AG04449 (cell line): ENCODE results near the gene TPP2.

Source experiments
- CTCF ChIA-PET: fragments of 350-600 bp; formaldehyde crosslinking; extraction: SDS; loops from one replicate; lab custom pipeline; 2021; ENCODE audit warnings: antibody characterized with exemption; lab: Yijun Ruan, JAX
- POLR2A ChIA-PET: fragments of 400-600, 350-600 bp; formaldehyde crosslinking; extraction: SDS; loops from one replicate; lab custom pipeline; 2020; ENCODE audit warnings: antibody characterized with exemption, inconsistent platforms; lab: Yijun Ruan, JAX
- DNase-seq: peaks from one replicate; pipeline ENCODE4 v3.0.0-alpha.2; 2010; ENCODE audit warnings: low read depth, low spot score
- H3K4me3 ChIP-seq: 2 replicates; pipeline ENCODE4 v1.5.1; 2011; ENCODE audit warnings: low read depth, mild to moderate bottlenecking, control low read depth, low read length
- CTCF ChIP-seq: IDR thresholded peaks from one replicate; pipeline ENCODE4 v1.5.1; 2011; ENCODE audit warnings: mild to moderate bottlenecking, moderate library complexity, low read length, control low read depth, inconsistent platforms; ENCODE audit not compliant: insufficient read depth; ENCODE audit errors: missing control alignments

TPP2 gene

DNA sequence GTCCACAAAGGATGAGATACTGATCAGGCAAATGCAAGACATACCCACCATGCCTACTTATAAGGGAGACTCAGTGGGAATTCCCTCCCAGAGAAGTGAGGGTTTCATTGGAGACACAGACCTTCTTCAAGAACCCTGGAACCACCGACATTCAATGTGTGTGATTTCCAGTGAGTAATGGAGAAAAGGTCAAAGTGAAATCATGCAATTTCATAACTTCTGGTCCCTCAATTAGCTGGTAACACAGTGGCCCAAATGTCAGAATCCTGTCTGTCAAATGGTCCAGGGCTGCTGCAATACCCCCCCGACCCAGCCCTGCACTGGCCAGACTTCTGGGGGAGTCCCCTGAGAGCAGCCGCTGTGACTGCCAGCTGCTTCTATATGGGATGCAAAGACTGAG, 102.7 kb downstream of the TPP2 start:
- H3K4me3 ChIP-seq = no peak overlapping the region
- DNase-seq = no peak
- POLR2A ChIA-PET = no interaction called here
- TF ChIP-seq CTCF = no peak
- CTCF ChIA-PET = no interaction called here

DNA sequence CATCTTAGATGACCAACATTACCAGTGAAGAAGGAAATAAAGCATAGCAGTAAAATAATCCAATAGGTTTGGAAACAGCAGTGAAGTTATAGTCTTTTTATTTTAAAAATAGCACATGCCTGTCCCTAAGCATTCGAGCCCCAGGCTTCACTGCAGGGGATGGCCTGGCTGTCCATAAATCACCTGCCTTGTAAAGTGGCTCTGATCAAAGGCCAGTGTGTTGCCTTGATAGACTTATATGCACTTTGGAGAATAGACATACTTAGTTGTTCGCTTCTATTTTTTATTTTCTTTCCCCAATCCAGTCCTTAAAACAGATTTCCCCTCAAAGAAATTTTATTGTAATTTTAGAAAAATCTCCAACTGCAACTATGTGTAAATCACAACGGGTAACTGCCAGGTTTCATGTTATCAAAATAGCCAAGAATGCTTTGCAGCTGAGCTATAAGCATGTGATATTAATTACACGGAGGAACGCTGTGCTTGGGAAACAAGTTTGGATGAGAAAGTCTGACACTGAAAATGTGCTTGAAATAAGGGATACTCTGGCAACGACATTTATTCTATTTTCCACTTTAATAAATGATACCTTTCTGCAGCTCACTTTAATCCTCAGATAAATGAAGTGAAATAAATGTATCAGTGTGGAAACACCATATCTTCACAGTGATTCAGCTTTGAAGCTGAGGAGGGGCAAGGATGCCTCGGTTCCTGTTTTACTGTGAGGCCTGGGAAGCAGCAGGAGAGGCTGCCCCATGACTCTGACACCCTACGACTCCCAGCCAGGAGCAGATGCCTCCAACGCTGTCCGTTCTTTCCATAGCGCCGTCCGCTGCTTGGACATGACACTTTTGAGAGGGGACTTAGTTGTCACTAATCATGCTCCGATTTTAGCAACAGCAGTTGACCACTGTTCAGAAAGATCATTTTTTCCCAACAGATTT, 103.6 kb downstream of the TPP2 start:
- no peak for DNase-seq
- CTCF ChIA-PET = no interaction called here
- no peak for TF ChIP-seq CTCF
- no peak overlapping the region for H3K4me3 ChIP-seq
- POLR2A ChIA-PET = no interaction called here

GRCh38 chr13:102701331-102701730, 104.5 kb downstream of the TPP2 start:
- ChIA-PET POLR2A (no interaction called here), CTCF (interaction anchor here (1.5 kb wide), 1 partner anchor 109 kb away, joined by 4 read pairs; no protein-coding TSS in a partner anchor)
- DNase-seq = no peak
- no peak for TF ChIP-seq CTCF
- no peak overlapping the region for H3K4me3 ChIP-seq

- TF ChIP-seq CTCF = no peak
- POLR2A ChIA-PET = no interaction called here
- CTCF ChIA-PET = interaction anchor here (1.1 to 3.0 kb wide), 5 partner anchors 9 to 111 kb away, joined by 3 to 14 read pairs (median 7); partner anchors contain the start of gene TPP2
- no peak for DNase-seq
- no peak overlapping the region for H3K4me3 ChIP-seq
These were observed 106.4 kb downstream of the TPP2 start for GRCh38 chr13:102702965-102703725.

DNA sequence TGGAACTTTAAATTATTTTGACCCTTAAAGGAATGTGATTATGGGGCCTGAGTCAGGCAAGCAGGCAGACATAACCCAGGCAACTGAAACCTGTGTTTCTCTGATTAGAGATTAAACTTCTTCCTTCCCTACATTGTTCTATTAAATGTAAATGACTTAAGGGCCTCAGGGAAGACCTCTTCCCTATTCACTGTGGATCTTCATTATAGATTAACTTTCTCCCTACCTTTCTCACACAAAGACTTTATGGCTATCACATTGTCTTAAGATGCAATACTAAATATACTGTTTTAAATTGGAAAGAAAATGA, 106.9 kb downstream of the TPP2 start:
- no peak for TF ChIP-seq CTCF
- POLR2A ChIA-PET = no interaction called here
- no peak overlapping the region for H3K4me3 ChIP-seq
- CTCF ChIA-PET = interaction anchor here (1.2 to 3.0 kb wide), 4 partner anchors 10 to 112 kb away, joined by 3 to 14 read pairs (median 8); no protein-coding TSS in a partner anchor
- DNase-seq = no peak
